HPDE6-E6E7 (cell line): Measurements from ENCODE around the gene PPP4R2.

ENCODE experiments used
- DNase-seq: peaks from one replicate; pipeline ENCODE4 v3.0.0; 2011; ENCODE audit warnings: missing footprints; ENCODE audit errors: extremely low spot score

The PPP4R2 gene

GRCh38 chr3:72996473-72997333, at the start of gene PPP4R2:
TSS of gene PPP4R2 (plus strand) at chr3:72996811. CDS start at chr3:72997038, 227 bp downstream.
- DNase-seq: peak; percentile 45

- no peak for DNase-seq
These were observed 48.7 kb upstream of the PPP4R2 start for GRCh38 chr3:72947715-72948490.

- DNase-seq: no peak
These were observed 47.6 kb upstream of the PPP4R2 start for GRCh38 chr3:72949016-72949415.

GRCh38 chr3:72950372-72950771, 46.2 kb upstream of the PPP4R2 start:
- no peak for DNase-seq

GRCh38 chr3:72950801-72951200, 45.8 kb upstream of the PPP4R2 start:
- DNase-seq: no peak

GRCh38 chr3:72951259-72951722, 45.3 kb upstream of the PPP4R2 start:
- no peak for DNase-seq

- no peak for DNase-seq
These were observed 43.2 kb upstream of the PPP4R2 start for GRCh38 chr3:72953325-72953956.

- DNase-seq: no peak
These were observed 39.3 kb upstream of the PPP4R2 start for GRCh38 chr3:72957297-72957696.

GRCh38 chr3:72959336-72959735, 37.3 kb upstream of the PPP4R2 start:
- no peak for DNase-seq

GRCh38 chr3:72960812-72961518, 35.6 kb upstream of the PPP4R2 start:
- DNase-seq: no peak

- DNase-seq: no peak
These were observed 34.9 kb upstream of the PPP4R2 start for GRCh38 chr3:72961752-72962151.

- DNase-seq: no peak
These were observed 34.3 kb upstream of the PPP4R2 start for GRCh38 chr3:72962317-72962716.

- DNase-seq: no peak
These were observed 32.0 kb upstream of the PPP4R2 start for GRCh38 chr3:72964633-72965032.

- no peak for DNase-seq
These were observed 28.3 kb upstream of the PPP4R2 start for GRCh38 chr3:72968266-72968664.

GRCh38 chr3:72969766-72970165, 26.8 kb upstream of the PPP4R2 start:
- DNase-seq: no peak

GRCh38 chr3:72970942-72971341, 25.7 kb upstream of the PPP4R2 start:
- no peak for DNase-seq

- no peak for DNase-seq
These were observed 23.9 kb upstream of the PPP4R2 start for GRCh38 chr3:72972706-72973030.

GRCh38 chr3:72973031-72973723, 23.4 kb upstream of the PPP4R2 start:
- DNase-seq: no peak

GRCh38 chr3:72973786-72974185, 22.8 kb upstream of the PPP4R2 start:
- no peak for DNase-seq

- no peak for DNase-seq
These were observed 21.7 kb upstream of the PPP4R2 start for GRCh38 chr3:72974956-72975355.

- DNase-seq: no peak
These were observed 20.3 kb upstream of the PPP4R2 start for GRCh38 chr3:72976281-72976741.
